ENCODE measurements around the gene TLR6.

Gene TLR6

DNA sequence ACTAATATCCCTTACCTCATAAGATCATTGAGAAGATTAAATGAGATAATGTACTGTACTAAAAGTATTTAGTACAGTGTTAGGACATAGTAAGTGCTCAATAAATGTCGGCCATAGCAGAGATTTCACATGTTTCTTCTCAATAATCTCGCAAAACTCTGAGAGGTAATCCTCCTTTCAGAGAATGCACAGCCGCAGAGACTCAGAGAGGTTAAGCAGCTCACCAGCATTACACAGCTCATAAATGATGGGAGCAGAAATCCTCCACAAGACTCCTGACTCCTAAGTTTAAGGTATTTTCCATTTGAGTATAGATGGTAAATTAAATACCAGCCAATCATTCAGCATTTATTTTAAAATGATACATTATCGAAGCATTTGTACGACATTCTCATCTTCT lies 45.6 kb upstream of the TLR6 start:
- H3K4me3 ChIP-seq (replicated peaks; ENCODE audit: low read depth, low read length) = no peak overlapping the region
- no peak for DNase-seq (ENCODE audit: extremely low read depth, low read depth)
- TF ChIP-seq, protein P1, sequence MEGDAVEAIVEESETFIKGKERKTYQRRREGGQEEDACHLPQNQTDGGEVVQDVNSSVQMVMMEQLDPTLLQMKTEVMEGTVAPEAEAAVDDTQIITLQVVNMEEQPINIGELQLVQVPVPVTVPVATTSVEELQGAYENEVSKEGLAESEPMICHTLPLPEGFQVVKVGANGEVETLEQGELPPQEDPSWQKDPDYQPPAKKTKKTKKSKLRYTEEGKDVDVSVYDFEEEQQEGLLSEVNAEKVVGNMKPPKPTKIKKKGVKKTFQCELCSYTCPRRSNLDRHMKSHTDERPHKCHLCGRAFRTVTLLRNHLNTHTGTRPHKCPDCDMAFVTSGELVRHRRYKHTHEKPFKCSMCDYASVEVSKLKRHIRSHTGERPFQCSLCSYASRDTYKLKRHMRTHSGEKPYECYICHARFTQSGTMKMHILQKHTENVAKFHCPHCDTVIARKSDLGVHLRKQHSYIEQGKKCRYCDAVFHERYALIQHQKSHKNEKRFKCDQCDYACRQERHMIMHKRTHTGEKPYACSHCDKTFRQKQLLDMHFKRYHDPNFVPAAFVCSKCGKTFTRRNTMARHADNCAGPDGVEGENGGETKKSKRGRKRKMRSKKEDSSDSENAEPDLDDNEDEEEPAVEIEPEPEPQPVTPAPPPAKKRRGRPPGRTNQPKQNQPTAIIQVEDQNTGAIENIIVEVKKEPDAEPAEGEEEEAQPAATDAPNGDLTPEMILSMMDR (IDR thresholded peaks at IDR 0.05; ENCODE audit: low read depth, low read length, missing control alignments) = no peak

DNA sequence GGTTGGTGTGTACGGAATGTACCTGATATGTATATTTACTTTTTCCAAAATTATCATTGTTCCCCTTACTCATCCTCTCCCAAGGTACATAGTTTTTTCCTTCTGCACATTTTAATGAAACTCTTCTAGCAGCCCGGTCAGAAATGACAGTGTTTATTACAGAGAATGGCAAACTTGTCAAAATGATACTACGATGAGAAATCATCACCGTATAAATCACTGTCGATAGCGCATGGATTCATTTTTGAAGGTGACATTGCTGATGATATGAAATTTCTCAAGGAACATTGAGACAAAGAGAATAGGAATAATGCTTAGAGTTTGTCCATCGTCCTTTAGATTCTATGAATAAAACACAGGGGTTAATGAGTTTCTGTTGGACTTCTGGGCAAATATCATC lies 41.6 kb upstream of the TLR6 start:
- DNase-seq (ENCODE audit: extremely low read depth, low read depth) = no peak
- H3K4me3 ChIP-seq (replicated peaks; ENCODE audit: low read depth, low read length) = no peak overlapping the region
- TF ChIP-seq, protein P1 (IDR thresholded peaks at IDR 0.05; ENCODE audit: low read depth, low read length, missing control alignments) = no peak

DNA sequence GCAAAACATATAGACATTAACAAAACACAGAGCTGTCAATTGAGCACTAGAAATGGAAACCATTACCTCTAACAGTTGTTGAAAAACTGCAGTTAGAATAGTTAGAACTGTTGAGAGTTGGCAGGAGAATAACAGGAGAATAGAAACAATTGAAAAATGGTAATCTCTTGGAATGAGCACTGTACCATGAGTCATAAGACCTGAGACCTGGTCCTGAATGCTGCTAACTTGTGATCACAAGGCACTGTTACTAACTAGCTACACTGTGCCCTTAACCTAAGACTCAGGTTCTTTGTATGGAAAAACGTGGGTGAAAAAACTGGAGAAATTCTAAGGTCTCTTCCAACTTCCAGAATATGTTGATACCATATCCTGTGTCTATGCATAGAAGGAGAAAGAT lies 40.3 kb upstream of the TLR6 start:
- no peak overlapping the region for H3K4me3 ChIP-seq (replicated peaks; ENCODE audit: low read depth, low read length)
- no peak for DNase-seq (ENCODE audit: extremely low read depth, low read depth)
- TF ChIP-seq, protein P1 (IDR thresholded peaks at IDR 0.05; ENCODE audit: low read depth, low read length, missing control alignments) = no peak

DNA sequence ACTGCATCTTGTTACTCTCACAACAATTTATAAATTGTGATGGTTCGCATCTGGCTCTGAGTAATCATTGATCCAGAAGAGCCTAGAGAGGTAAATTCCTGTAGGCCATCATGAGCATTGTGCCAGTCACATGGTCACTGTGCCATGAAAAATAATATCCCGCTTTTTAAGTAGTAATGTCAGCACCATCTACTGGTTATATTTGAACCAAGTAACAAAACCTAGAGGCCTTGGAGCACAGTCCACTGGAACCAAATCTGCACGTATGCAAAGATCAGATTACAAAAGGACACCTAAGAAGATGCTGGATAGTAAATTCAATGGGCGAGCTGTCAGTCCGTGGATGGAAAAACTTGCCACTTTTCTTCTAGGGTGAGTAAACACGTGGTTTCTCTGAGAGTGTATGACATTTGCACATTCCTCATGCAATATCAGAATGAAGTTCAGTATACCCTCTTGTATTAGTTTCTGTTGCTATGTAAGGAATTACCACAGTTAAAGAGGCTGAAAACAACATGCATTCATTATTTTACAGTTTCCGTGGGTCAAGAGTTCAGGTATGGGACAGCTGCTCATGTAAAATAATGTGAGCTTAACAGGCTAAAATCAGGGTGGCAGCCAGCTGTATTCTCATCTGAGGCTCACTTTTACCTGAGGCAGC lies 37.8 kb upstream of the TLR6 start:
- no peak for DNase-seq (ENCODE audit: extremely low read depth, low read depth)
- TF ChIP-seq, protein P1 (IDR thresholded peaks at IDR 0.05; ENCODE audit: low read depth, low read length, missing control alignments) = no peak
- no peak overlapping the region for H3K4me3 ChIP-seq (replicated peaks; ENCODE audit: low read depth, low read length)

DNA sequence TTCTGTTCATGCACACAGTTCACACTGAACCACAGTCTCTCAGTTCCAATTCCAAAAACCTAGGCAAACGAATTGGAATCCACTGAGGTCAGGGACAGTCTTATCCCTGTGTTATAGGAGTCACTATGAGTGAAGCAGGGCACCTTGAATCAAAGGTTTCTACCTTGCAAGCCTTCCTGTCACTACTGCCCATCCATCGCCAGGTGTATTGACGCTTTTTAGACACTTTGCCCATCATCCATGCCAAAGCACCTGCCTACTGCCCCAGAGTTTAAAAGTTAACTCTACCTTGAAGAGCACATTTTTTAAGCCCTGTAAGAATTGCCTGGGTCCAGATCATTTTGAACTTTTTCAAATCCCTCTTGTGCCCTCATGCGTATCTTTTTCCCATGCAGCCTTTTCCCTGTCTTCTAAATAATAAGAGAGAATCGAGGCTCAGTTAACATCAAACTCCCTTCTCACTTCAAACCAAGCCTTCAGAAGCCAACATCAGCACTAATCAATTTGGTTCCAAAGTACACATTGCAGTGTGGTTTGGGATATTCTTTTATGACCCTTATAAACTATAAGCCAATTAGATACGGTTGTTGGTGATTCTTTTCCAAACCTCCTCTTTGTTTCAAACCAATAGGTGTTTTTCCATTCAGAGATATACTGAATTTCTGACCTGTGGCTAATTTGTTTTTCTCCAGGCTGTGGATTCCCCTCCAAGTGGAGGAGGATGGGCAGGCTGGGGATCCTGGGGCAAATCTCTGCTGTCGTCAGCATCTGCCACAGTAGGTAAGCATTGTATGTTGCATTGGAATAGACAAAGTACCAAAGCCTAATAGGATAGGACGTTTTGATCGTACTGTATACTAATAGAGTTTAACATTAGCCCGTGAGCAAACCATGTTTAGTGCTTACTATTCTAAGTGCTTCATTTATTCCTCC lies 34.7 kb upstream of the TLR6 start:
- TF ChIP-seq, protein P1 (IDR thresholded peaks at IDR 0.05; ENCODE audit: low read depth, low read length, missing control alignments) = no peak

DNA sequence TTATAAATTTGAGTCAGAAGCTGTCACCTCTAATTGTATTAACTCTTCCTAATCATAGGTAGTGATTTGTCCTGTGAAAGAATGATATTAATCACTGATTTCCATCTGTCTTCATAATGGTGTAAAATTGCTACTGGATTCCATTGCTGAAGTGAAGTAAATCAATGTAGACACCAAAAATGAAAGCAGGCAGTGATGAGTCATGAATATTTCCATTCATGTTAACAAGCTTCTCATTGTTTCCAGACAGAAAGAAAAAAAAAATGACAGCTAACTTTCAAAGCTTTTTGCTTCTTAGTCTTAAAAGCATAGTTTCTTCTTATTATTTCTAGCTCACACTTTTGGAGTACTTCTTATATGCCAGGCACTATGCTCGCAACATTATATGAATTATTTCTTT lies 32.5 kb upstream of the TLR6 start:
- TF ChIP-seq, protein P1 (IDR thresholded peaks at IDR 0.05; ENCODE audit: low read depth, low read length, missing control alignments) = no peak
- no peak overlapping the region for H3K4me3 ChIP-seq (replicated peaks; ENCODE audit: low read depth, low read length)
- no peak for DNase-seq (ENCODE audit: extremely low read depth, low read depth)

More for the DNA sequence above, 34.7 kb upstream of the TLR6 start:
- DNase-seq (ENCODE audit: extremely low read depth, low read depth) = no peak
- no peak overlapping the region for H3K4me3 ChIP-seq (replicated peaks; ENCODE audit: low read depth, low read length)

Measured in HFF-Myc (cell line).